GM23338 (cell line): ENCODE data around the gene DMRTC2. TPM values are rescaled to one million over a fixed set of nuclear protein-coding genes. Genes with fewer than 3 reads are reported as not detected.

ENCODE experiments used
- ATAC-seq: fragments of 200-7000 bp; cut with Tn5 transposase; 3 replicates; pipeline ENCODE4 v1.9.1; 2020
- DNase-seq: peaks from one replicate; pipeline ENCODE4 v3.0.0-alpha.2; 2015; ENCODE audit warnings: low spot score
- H2AFZ ChIP-seq: fragments of 200-600 bp; sonication (generic); 2 replicates; pipeline ENCODE4 v1.8.0; 2016; ENCODE audit warnings: antibody characterized with exemption, mild to moderate bottlenecking, moderate library complexity
- H3F3A ChIP-seq: fragments of 200-600 bp; sonication (generic); replicated peaks from 2 replicates; pipeline ENCODE4 v1.8.0; 2017; ENCODE audit warnings: antibody characterized with exemption, mixed run types, low read depth
- H3K27ac ChIP-seq: fragments of 200-600 bp; sonication (generic); 2 replicates; pipeline ENCODE4 v1.6.1; 2016; ENCODE audit warnings: low read depth
- H3K27me3 ChIP-seq: fragments of 200-600 bp; sonication (generic); 2 replicates; pipeline ENCODE4 v1.8.0; 2016; ENCODE audit warnings: mild to moderate bottlenecking, mixed run types, moderate library complexity; ENCODE audit not compliant: insufficient read depth
- H3K36me3 ChIP-seq: fragments of 200-600 bp; sonication (generic); 2 replicates; pipeline ENCODE4 v1.8.0; 2016; ENCODE audit warnings: mild to moderate bottlenecking; ENCODE audit not compliant: insufficient read depth
- H3K4me1 ChIP-seq: fragments of 200-600 bp; sonication (generic); 2 replicates; pipeline ENCODE4 v1.8.0; 2016; ENCODE audit warnings: mild to moderate bottlenecking, moderate library complexity; ENCODE audit not compliant: insufficient read depth
- H3K4me2 ChIP-seq: fragments of 200-600 bp; sonication (generic); 2 replicates; pipeline ENCODE4 v1.7.1; 2017; ENCODE audit warnings: mixed run types
- H3K4me3 ChIP-seq: fragments of 200-600 bp; sonication (generic); 2 replicates; pipeline ENCODE4 v1.6.1; 2016; ENCODE audit warnings: mixed run types
- H3K79me2 ChIP-seq: fragments of 200-600 bp; sonication (generic); replicated peaks from 2 replicates; pipeline ENCODE4 v1.8.0; 2017; ENCODE audit warnings: mild to moderate bottlenecking; ENCODE audit not compliant: insufficient read depth
- H3K9me2 ChIP-seq: fragments of 200-600 bp; sonication (generic); 2 replicates; pipeline ENCODE4 v1.8.0; 2017; ENCODE audit not compliant: insufficient read depth
- H4K20me1 ChIP-seq: fragments of 200-600 bp; sonication (generic); replicated peaks from 2 replicates; pipeline ENCODE4 v1.8.0; 2017; ENCODE audit warnings: mild to moderate bottlenecking; ENCODE audit not compliant: insufficient read depth
- H3K27ac Mint-ChIP-seq: 2 replicates; pipeline ENCODE4 v1.8.0; 2020; ENCODE audit warnings: inconsistent platforms, mild to moderate bottlenecking, moderate library complexity, mixed read lengths
- H3K27me3 Mint-ChIP-seq: 3 replicates; pipeline ENCODE4 v1.8.0; 2022; ENCODE audit warnings: low read depth, mild to moderate bottlenecking, moderate library complexity, mixed read lengths, inconsistent platforms; ENCODE audit not compliant: insufficient read depth, poor library complexity
- H3K36me3 Mint-ChIP-seq: 3 replicates; pipeline ENCODE4 v1.8.0; 2021; ENCODE audit warnings: low read depth, mild to moderate bottlenecking, inconsistent platforms, moderate library complexity, mixed read lengths
- H3K4me1 Mint-ChIP-seq: 3 replicates; pipeline ENCODE4 v1.8.0; 2020; ENCODE audit warnings: mild to moderate bottlenecking, inconsistent platforms, mixed read lengths
- H3K4me3 Mint-ChIP-seq: 3 replicates; pipeline ENCODE4 v1.8.0; 2021; ENCODE audit warnings: moderate library complexity, mild to moderate bottlenecking, inconsistent platforms, mixed read lengths
- H3K9me3 Mint-ChIP-seq: 3 replicates; pipeline ENCODE4 v1.8.0; 2020; ENCODE audit warnings: moderate library complexity, mild to moderate bottlenecking, inconsistent platforms, mixed read lengths
- CREB1 ChIP-seq: fragments of 250-450 bp; sonication (Bioruptor Pico); IDR thresholded peaks from 2 replicates; pipeline ENCODE4 v1.5.0; 2020; ENCODE audit warnings: low read depth, mild to moderate bottlenecking, moderate library complexity
- CTCF ChIP-seq, 2 experiments: fragments of 200-600 bp in 1 of 2; sonication (generic) in 1 of 2; conservative IDR thresholded peaks; 2 replicates each; pipeline versions ENCODE4 v1.5.1 to v1.6.1; 2016 to 2017; ENCODE audit warnings: antibody characterized with exemption in 2 of 2, low read depth in 2 of 2, mild to moderate bottlenecking in 2 of 2, moderate library complexity in 1 of 2
- ETS1 ChIP-seq: IDR thresholded peaks from 2 replicates; pipeline ENCODE4 v1.6.1; 2016; ENCODE audit warnings: antibody characterized with exemption
- EZH2 ChIP-seq: fragments of 200-600 bp; sonication (generic); IDR thresholded peaks from one replicate; pipeline ENCODE4 v1.8.0; 2017; ENCODE audit warnings: antibody characterized with exemption, mild to moderate bottlenecking, low read depth; ENCODE audit not compliant: unreplicated experiment
- EZH2phosphoT487 ChIP-seq: fragments of 200-600 bp; sonication (generic); IDR thresholded peaks from one replicate; pipeline ENCODE4 v1.8.1; 2018; ENCODE audit warnings: antibody characterized with exemption; ENCODE audit not compliant: unreplicated experiment
- JUNB ChIP-seq: IDR thresholded peaks from one replicate; pipeline ENCODE4 v1.6.1; 2016; ENCODE audit warnings: antibody characterized with exemption; ENCODE audit not compliant: unreplicated experiment
- NANOG ChIP-seq: IDR thresholded peaks from 2 replicates; pipeline ENCODE4 v1.6.1; 2016; ENCODE audit warnings: antibody characterized with exemption, borderline replicate concordance
- POLR2AphosphoS5 ChIP-seq: IDR thresholded peaks from 2 replicates; pipeline ENCODE4 v1.6.1; 2016; ENCODE audit warnings: antibody characterized with exemption, low read depth
- REST ChIP-seq: IDR thresholded peaks from one replicate; pipeline ENCODE4 v1.6.1; 2018; ENCODE audit warnings: antibody characterized with exemption; ENCODE audit not compliant: unreplicated experiment
- STAT1 ChIP-seq: IDR thresholded peaks from one replicate; pipeline ENCODE4 v1.6.1; 2016; ENCODE audit warnings: antibody characterized with exemption; ENCODE audit not compliant: unreplicated experiment
- ZNF114 ChIP-seq: fragments of 250-450 bp; sonication (Bioruptor Pico); IDR thresholded peaks from 2 replicates; pipeline ENCODE4 v1.5.0; 2020; ENCODE audit warnings: mild to moderate bottlenecking, moderate library complexity
- ZNF331 ChIP-seq: fragments of 250-450 bp; sonication (Bioruptor Pico); IDR thresholded peaks from 2 replicates; pipeline ENCODE4 v1.5.0; 2020; ENCODE audit warnings: low read depth, mild to moderate bottlenecking, moderate library complexity
- polyA plus RNA-seq: library from polyadenylated mRNA; unstranded; fragments of >200 nt; fragmentation: Nextera tagmentation; extraction: Ambion mirVana; gene quantifications from 2 replicates; pipeline ENCODE4 v1.2.1, GENCODE V29; 2016
- total RNA-seq: library from RNA; depleted of rRNA; stranded (reverse); fragments of >200 nt; shearing (Covaris generic); gene quantifications from 2 replicates; pipeline ENCODE4 v1.2.3, GENCODE V29; 2014

DMRTC2 gene
- total and polyA plus RNA-seq, 2 experiments from 2014 or later: 0.21 TPM; not detected in 1

GRCh38 chr19:41843371-41843770, 1.5 kb upstream of the DMRTC2 start (continued):
- TF ChIP-seq CTCF (conservative IDR thresholded peaks at IDR 0.05; ENCODE audit: low read depth in 2 of 2): no peak
- TF ChIP-seq ETS1: no peak
- no peak for TF ChIP-seq STAT1
- TF ChIP-seq CREB1 (CRISPR knock-in tag): no peak
- TF ChIP-seq JUNB: no peak
- TF ChIP-seq ZNF114 (CRISPR knock-in tag): no peak
- TF ChIP-seq NANOG: no peak
- TF ChIP-seq EZH2: no peak
- TF ChIP-seq POLR2AphosphoS5: no peak
- no peak for TF ChIP-seq ZNF331

GRCh38 chr19:41844601-41845000, 241 bp upstream of the DMRTC2 start, which contains the start of gene LYPD4:
Gene LYPD4, minus strand, starts transcription at chr19:41844683. Its CDS starts 5,398 bp downstream, at chr19:41839285.
- H3K79me2 ChIP-seq: no peaks in the 10 kb centered on the region
- no peaks in the 10 kb centered on the region; the same call in 2 of the 3 replicates for H3K4me1 Mint-ChIP-seq
- no peaks in the 10 kb centered on the region for H3K36me3 ChIP-seq
- H2AFZ ChIP-seq: peak within 1 kb of the TSS; percentile 81
- no peaks in the 10 kb centered on the region for H4K20me1 ChIP-seq
- H3K4me3 Mint-ChIP-seq: no peak within 1 kb of the TSS; the same call in 2 of the 3 replicates
- DNase-seq (peak; percentile 66), ATAC-seq (peak; percentile 69)
- peaks cover 14% of the 10 kb centered on the region; the same call in 2 of the 3 replicates for H3K9me3 Mint-ChIP-seq
- H3K9me2 ChIP-seq: no peaks in the 10 kb centered on the region
- no peak within 1 kb of the TSS for H3K27ac ChIP-seq
- no peaks in the 10 kb centered on the region for H3K4me1 ChIP-seq
- no peaks in the 10 kb centered on the region for H3F3A ChIP-seq
- peaks cover 5% of the 10 kb centered on the region; the same call in 2 of the 3 replicates for H3K36me3 Mint-ChIP-seq
- no peak within 1 kb of the TSS for H3K4me3 ChIP-seq
- peaks cover 18% of the 10 kb centered on the region for H3K27me3 Mint-ChIP-seq
- no peak within 1 kb of the TSS for H3K27ac Mint-ChIP-seq
- no peak within 1 kb of the TSS for H3K4me2 ChIP-seq
- H3K27me3 ChIP-seq: no peaks in the 10 kb centered on the region
- TF ChIP-seq EZH2: no peak
- TF ChIP-seq ZNF114 (CRISPR knock-in tag): no peak
- no peak for TF ChIP-seq JUNB
- no peak for TF ChIP-seq NANOG
- no peak for TF ChIP-seq POLR2AphosphoS5
- no peak for TF ChIP-seq CTCF (conservative IDR thresholded peaks at IDR 0.05; ENCODE audit: low read depth in 2 of 2)
- no peak for TF ChIP-seq REST
- no peak for TF ChIP-seq ETS1
- no peak for TF ChIP-seq EZH2phosphoT487
